IMR-90 (cell line): ENCODE data around the gene PSMA6.

Source experiments
- CEBPB ChIP-seq: IDR thresholded peaks from 2 replicates; pipeline ENCODE4 v1.6.1; 2012; ENCODE audit warnings: low read depth, low read length, improper control_type of control experiment
- CTCF ChIP-seq: conservative IDR thresholded peaks from 2 replicates; pipeline ENCODE4 v1.5.1; 2012; ENCODE audit warnings: mild to moderate bottlenecking, low read depth, low read length, improper control_type of control experiment
- ELK1 ChIP-seq: fragments of 150-350 bp; IDR thresholded peaks from 2 replicates; pipeline ENCODE4 v1.6.1; 2016; ENCODE audit warnings: low read depth, mild to moderate bottlenecking, low read length, moderate library complexity, borderline replicate concordance
- MAZ ChIP-seq: IDR thresholded peaks from 2 replicates; pipeline ENCODE4 v1.6.1; 2012; ENCODE audit warnings: low read depth, mild to moderate bottlenecking, low read length, improper control_type of control experiment, moderate library complexity, borderline replicate concordance
- RFX5 ChIP-seq: IDR thresholded peaks from 2 replicates; pipeline ENCODE4 v1.8.0; 2012; ENCODE audit warnings: low read depth, mild to moderate bottlenecking, low read length, moderate library complexity

- TF ChIP-seq ELK1 (no peak), MAZ (no peak), CEBPB (no peak), RFX5 (no peak), CTCF (no peak)
Observed at GRCh38 chr14:35300228-35300627, 8.0 kb downstream of the PSMA6 start.
